ENCODE measurements around the gene CDH13. TPM values are rescaled to one million over a fixed set of nuclear protein-coding genes. Genes with fewer than 3 reads are reported as not detected.

The CDH13 gene
- polyA plus RNA-seq, 3 donors = 8.6 to 12.8 (median 12.4) TPM

DNA sequence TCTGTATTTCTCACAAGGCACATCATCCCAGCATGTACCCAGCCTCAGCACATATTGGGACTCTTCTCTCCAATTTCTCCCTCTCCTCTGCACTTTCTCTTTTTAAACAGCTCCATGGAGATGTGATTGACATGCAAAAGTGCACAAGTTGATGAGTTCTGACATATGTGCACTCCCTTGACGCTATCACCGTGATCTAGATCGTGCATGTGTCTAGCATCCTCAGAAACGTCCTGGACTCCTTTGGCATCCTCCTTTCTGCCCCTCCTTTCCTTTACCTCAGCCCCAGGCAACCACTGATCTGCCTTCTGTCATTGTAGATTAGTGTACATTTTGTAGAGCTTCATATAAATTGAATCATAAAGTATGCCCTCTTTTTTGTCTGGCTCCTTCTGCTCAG lies 1073.0 kb downstream of the CDH13 start:
- DNase-seq (ENCODE audit: extremely low read depth in 1 of 11, low read depth in 9 of 11, low spot score in 4 of 11) = no peak

DNA sequence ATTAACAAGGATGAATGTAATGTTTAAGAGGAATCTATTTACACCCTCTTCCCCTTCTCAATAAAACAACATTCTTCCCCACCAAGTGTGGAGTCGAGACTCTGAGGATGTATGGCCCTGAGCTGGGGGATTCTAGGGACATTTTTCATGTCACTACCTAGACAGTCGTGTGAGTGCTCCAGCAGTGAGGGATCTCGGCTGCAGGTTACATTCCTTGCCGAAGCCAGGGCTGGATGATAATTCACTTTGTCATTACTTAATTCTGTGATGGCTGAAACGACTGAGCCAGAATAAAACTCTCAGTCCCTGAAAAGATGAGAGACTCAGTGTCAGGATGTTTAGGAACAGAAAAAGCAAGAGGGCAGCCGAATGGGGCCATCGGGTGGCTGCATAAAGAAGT lies 1074.1 kb downstream of the CDH13 start:
- DNase-seq (ENCODE audit: extremely low read depth in 1 of 11, low read depth in 9 of 11, low spot score in 4 of 11) = no peak

DNA sequence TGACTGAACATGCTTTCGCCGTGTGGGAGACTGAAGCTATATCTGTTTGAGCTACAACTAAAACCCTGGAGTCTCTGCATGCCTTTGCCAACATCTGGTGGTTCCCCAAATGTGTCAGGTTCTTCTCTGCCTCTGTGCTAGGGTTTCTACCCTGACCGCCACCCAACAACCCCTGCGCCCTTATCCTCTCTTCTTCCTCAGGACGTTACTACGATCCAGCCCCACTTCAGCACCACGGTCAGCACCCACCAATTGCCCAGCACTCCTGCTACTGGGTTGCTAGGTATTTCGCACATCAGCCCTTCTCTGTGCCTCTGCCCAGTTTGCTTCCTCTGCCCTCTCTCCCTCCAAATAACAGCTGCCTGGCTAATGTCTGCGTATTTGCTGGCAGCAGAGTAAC lies 1074.7 kb downstream of the CDH13 start:
- peak; percentile 31 to 64 (median 52) for DNase-seq (ENCODE audit: extremely low read depth in 1 of 11, low read depth in 9 of 11, low spot score in 4 of 11)

DNA sequence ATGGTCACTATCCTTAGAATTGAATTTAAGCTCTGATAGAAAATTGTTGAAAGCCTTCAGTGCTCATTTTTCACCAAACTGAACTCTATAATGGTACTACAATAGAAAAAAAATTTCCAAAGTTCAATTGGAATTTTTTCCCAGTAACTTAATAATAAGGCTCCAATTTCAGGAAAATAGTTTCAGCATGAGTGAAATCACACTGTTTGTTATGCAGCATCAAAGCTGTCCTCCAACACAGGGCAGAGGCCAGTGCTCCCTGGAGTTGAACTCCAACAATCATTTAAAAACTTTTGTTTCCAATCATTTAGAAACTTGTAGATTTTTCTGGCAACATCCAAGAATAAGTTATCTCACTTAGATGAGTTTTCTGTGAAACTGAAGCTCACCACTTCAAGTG lies 1077.9 kb downstream of the CDH13 start:
- DNase-seq (ENCODE audit: extremely low read depth in 1 of 11, low read depth in 9 of 11, low spot score in 4 of 11) = no peak

DNA sequence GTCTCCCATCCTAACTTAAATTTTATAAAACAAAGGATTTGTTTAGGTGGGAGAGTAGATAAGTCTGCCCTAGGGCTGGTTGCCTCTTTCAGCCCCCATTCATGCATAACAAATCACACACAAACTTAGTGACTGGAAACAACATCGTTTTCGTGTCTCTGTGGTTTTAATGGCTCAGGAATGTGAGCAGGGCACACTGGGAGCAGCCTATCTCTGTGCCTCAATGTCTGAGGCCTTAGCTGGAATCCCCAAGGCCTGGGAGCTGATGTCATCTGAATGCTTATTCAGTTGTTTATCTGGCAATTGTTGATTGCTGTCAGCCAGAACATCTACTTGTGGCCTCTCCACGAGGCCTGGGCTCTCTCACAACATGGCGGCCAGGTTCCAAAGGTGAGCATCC lies 1079.1 kb downstream of the CDH13 start:
- DNase-seq (ENCODE audit: extremely low read depth in 1 of 11, low read depth in 9 of 11, low spot score in 4 of 11) = no peak

DNA sequence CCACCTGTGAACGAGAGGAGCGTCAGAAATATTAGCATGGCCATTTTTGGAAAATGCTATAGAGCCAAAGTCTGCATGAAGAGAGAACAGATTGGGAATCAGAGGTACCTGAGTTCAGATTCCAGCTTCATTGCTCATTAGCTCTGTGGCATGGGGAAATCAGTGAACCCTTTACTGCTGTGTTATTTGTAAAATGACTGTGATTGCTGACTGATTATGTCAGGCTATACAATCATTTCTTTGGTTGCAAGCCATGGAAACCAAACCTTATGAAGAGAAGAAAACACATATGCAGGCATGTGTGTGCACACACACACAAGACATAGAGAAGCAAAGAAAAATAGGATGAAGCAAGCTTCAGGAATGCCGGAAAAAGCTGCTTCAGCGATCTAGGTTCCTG lies 1079.6 kb downstream of the CDH13 start:
- DNase-seq (ENCODE audit: extremely low read depth in 1 of 11, low read depth in 9 of 11, low spot score in 4 of 11) = no peak

DNA sequence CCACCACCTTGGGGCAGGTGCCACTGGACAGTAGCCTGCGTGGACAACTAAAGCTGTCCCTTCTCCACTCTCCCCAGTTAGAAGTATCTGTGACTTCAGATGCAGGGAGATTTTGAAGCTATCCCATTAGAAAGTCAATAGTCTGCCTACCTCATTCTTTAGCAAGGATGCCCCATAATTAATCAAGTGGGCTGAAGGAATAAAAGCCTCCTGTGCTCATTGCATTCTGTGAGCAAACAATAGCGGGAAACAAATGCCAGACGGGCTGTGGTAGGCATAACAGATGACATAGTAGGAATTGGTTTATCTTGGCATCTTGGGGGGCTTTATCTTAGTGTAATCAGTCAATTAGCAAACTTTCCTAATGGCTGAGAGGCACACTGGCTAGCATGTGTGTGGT lies 1084.3 kb downstream of the CDH13 start:
- DNase-seq (ENCODE audit: extremely low read depth in 1 of 11, low read depth in 9 of 11, low spot score in 4 of 11) = no peak

DNA sequence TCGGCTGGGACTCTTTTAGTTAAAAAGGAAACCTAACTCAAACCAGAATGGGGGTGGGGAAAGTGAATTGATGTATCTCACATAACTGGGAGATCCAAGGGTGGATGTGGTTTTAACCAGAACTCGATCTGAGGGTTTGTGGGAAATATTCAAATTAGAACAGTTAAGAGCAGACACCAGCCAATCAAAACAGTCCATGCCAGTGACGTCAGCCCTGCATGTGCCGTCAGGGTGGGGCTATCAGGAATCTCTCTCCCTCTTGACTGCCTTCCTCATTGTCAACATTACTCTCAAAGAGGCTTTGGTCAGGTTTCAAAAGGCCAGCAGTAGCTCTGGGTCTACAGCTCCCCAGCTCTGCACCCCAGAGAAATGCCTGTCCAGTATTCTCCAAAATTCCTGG lies 1086.8 kb downstream of the CDH13 start:
- DNase-seq (ENCODE audit: extremely low read depth in 1 of 11, low read depth in 9 of 11, low spot score in 4 of 11) = no peak

DNA sequence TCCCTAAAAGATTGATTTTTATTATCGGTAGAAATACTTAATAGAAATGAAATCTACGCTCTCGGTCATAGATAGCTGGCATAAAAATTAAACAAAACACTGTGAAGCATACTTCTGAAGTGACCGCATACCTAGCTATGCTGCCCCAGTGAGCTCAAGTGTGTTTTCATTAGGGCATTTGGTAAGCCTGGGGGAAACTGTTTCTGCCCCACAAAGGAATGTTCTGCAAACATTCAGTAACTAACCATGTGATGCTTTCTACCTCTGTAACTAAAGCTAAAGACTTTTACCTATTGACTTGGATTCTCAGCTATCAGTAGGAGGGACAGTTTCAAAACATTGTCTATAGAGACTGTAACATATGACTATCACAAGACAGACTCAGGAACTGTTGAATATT lies 1087.5 kb downstream of the CDH13 start:
- DNase-seq (ENCODE audit: extremely low read depth in 1 of 11, low read depth in 9 of 11, low spot score in 4 of 11) = no peak

DNA sequence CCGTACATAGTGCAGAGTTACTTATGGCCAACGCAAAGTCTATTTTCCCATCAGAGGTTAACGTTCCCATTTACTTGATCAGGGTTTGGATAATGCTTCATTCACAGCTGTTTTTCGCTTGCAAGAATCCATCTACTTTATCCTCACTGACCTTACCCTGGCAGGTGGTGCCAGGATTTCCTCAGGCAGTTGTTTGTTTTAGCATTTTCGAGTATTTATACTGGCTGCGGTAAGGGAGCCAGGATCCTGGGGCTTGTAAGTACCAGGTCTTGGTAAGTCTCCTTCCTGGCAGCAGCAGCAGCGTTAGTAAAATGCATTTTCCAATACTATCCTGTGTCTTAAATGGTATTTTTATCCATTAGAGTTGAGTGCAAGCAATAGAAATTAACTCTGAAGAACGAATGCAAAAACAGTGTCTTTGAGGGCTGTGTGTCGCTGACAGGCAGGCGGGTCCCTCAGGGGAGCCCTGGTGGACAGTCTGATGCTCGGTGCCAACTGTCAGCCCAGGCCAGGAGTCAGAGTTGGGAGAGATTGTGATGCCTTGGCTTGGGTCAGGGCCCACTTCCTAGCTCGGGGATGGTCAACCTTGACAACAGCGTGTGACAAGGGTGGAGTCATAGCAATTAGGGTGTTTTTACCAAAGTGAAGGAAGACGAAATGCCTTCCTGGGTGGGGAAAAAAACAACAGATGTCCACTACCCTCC lies 1088.6 kb downstream of the CDH13 start:
- DNase-seq (ENCODE audit: extremely low read depth in 1 of 11, low read depth in 9 of 11, low spot score in 4 of 11) = no peak

DNA sequence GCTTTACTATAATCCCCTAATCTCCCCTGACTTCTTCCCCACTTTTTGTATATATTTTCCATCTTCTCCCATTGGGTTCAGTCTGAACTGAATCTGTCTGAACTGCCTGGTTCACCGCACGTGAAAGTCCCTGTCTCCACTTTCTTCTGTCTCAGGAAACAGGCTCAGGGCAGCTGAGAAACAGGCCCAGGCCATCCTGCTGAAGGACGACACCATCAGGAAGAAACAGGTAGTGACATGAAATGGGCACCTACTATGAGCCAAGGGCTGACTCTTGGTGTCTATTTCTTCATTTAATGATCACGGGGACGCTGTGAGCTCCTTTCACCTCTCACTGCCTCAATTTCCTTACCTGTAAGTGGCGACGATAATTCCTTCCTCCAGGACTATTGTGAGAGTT lies 1090.5 kb downstream of the CDH13 start:
- no peak for DNase-seq (ENCODE audit: extremely low read depth in 1 of 11, low read depth in 9 of 11, low spot score in 4 of 11)

DNA sequence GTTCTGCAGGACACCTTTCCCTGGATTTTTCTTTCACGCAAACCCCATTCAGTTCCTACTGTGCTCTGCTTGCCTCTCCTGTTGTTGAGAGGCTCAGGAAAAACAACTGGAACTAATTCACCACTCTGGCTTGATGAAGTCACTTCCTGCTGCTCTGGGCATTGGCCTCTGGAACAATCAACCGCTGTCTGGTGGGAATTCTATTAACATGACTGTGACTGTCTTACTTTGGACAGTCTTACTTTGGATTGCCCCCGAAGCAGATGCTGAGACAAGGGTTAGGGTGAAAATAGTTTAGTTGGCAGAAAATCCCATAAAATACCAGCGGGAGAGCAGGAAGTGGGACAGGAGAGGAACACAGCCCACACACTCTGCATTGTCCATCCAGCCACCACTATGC lies 1091.0 kb downstream of the CDH13 start:
- DNase-seq (ENCODE audit: extremely low read depth in 1 of 11, low read depth in 9 of 11, low spot score in 4 of 11) = no peak

DNA sequence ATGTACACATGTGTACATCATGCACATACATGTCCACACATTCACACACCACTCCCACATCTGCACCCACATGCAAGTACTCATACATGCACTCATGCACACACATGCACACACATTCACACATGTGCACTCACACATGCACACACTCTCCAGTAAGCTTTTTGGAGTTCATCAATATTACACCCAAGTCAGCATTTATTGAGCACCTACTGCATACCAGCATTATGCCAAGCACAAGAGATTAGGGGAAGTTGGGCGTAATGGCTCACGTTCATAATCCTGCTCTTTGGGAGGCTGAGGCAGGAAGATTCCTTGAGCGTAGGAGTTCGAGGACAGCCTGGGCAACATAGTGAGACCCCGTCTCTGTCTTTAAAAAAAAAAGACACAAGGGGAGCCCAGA lies 1093.4 kb downstream of the CDH13 start:
- DNase-seq (ENCODE audit: extremely low read depth in 1 of 11, low read depth in 9 of 11, low spot score in 4 of 11) = no peak

DNA sequence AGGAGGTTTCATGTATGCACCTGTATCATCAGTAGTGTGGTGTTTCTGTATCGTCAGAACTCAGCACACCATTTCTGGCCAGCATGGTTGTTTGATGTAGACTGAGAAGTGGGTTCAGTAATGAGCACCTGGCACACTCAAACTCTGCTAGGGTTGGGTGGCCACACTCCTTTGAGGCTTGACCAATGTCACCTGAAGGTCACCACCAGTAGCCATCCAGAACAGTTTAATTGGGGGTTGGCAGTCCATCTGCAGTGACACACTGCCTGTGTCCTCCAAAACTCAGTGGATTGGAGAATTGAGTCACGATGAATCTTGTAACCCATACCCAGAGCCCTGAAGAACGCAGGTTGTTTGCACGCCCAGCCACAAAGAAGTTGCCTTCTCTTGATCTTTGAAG lies 1094.2 kb downstream of the CDH13 start:
- no peak for DNase-seq (ENCODE audit: extremely low read depth in 1 of 11, low read depth in 9 of 11, low spot score in 4 of 11)

DNA sequence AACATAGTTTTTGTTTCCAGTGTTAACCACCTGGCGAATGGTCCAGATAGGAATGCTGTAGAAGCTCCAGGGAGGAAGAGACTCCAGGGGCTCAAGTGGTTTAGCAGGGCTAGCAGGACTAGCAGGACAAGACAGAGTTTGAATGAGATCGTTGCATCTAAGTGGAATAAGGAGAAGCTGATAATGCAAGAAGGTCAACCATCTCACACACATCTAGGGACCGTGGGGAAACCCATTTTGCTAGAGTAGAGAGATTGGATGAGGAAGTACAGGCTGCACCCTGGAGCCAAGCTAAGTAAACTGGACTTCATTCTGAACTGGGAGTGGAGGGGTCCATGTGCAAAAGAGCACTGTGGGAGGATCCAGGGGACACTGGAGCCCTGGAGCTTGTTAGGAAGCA lies 1094.9 kb downstream of the CDH13 start:
- no peak for DNase-seq (ENCODE audit: extremely low read depth in 1 of 11, low read depth in 9 of 11, low spot score in 4 of 11)

DNA sequence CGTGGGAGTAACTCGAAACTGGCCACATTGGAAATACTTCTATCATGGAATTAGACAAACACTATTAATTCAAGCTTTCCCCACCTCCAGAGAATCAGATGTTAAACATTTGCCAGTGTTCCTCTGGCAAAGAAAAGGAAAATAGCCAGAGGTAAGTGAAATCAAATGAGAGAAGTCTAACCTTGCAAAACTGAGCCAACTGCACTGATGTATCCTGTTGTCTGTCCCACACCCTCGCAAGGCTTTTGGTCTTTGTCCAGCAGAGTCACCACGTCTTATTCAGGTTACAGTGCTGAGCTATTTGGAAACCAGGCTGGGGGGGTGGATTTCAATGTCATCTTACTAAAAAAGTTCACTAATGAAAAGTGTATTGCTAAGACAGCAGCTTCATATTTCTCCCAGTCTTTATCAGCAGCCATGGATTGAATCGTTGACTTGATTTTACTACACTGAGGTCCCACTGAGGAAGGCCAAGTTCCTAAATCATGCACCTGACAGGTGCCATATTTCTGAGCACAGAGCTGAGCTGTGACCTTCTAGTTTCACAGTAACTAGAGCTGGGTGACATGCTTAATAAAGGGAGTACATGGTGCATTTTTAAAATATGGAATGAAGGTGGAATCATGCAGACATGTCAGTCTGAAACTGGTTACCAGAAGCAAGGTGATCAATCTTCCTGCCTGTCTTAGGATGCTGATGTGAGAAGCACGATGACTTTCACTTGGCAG lies 1095.9 kb downstream of the CDH13 start:
- no peak for DNase-seq (ENCODE audit: extremely low read depth in 1 of 11, low read depth in 9 of 11, low spot score in 4 of 11)

DNA sequence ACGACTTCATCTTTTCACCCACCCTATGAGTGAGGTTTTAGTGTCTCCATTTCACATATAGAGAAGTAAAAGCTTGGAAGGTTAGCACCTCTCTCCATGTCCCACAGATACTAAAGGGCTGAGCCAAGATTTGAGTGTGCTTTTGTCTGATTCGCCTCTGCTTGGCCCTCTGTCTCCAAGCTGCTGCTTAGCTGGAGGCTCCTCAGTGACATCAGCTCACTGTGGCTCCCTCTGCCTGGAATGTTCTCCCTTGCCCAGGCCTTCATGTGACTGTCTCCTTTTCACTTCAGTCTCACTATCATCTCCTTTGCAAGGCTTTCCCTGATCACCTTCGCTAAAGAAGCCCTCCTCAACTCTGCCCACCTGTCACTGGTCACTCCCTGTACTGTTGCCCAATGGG lies 1096.5 kb downstream of the CDH13 start:
- no peak for DNase-seq (ENCODE audit: extremely low read depth in 1 of 11, low read depth in 9 of 11, low spot score in 4 of 11)

DNA sequence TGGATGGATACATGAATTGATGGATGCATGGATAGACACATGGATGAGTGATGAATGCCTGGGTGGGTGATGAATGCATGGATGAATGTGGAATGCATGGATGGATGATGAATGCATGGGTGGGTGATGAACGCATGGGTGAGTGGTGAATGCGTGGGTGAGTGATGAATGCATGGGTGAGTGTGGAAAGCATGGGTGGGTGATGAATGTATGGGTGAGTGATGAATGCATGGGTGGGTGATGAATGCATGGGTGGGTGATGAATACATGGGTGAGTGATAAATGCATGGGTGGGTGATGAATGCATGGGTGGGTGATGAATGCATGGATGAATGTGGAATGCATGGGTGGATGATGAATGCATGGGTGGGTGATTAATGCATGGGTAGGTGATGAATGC lies 1097.1 kb downstream of the CDH13 start:
- no peak for DNase-seq (ENCODE audit: extremely low read depth in 1 of 11, low read depth in 9 of 11, low spot score in 4 of 11)

DNA sequence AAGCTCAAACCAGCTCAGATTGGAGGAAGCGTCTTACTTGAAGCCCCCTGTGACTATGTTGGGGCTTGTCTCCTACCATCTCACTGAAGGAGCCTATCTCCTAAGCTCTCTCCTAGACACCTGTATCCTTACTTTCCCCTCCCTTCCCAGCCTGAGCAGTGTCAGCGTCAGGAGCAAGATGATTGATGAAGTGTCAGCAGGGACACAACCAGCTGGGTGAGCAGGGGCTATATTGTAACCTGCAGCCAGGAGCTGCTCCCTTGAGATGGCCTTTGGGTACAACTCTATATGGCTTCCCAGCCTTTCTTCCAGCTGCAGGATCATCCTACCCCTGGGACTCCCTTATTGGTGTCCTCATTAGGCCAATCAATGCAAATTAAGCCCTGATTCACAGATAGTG lies 1097.8 kb downstream of the CDH13 start:
- DNase-seq (ENCODE audit: extremely low read depth in 1 of 11, low read depth in 9 of 11, low spot score in 4 of 11) = no peak

DNA sequence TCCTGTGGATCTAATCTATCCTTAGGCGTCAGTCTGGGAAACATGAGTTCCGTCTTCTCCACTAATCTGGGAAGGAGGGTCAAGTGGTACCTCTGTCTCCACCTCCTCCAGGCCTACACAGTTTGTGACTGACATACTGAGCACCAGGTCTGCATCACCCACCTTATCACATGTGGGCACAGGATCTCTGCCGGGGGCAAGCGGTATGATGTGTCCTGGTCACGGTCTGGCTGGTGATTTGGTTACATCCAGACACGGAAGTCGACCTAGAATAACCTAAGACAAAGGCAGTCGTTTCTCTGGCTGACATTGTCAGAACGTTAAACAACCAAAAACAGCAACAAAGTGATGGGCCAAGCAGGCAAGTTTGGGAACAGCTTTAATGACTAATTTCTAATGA lies 1098.5 kb downstream of the CDH13 start:
- DNase-seq (ENCODE audit: extremely low read depth in 1 of 11, low read depth in 9 of 11, low spot score in 4 of 11) = no peak

DNA sequence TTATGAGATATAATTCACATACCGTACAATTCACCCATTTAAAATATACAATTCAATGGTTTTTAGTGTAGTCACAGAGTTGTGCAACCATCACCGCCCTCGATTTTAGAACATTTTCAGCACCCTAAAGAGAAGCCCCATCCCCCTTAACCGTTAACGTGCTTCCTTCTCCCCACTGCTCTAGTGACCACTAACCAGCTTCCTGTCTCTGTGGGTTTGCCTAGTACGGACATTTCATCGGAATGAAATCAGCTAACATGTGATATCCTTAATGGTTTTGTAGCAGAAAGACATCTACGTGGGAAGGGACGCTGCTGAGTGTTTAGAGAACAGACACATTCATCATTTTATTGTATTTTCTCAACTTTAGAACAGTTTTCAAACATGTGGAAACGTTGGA lies 1100.2 kb downstream of the CDH13 start:
- no peak for DNase-seq (ENCODE audit: extremely low read depth in 1 of 11, low read depth in 9 of 11, low spot score in 4 of 11)

Data from renal cortex interstitium (tissue), 11 donors.